Peyer's patch (tissue), 4 donors: ENCODE results near the gene SLC25A40. TPM values are rescaled to one million over a fixed set of nuclear protein-coding genes. Genes with fewer than 3 reads are reported as not detected.

Source experiments
- DNase-seq, 3 donors: peaks; one replicate each; pipeline ENCODE4 v3.0.0-alpha.2; 2017 to 2019
- H3K27ac ChIP-seq, 4 donors: fragments of 200-600 bp; sonication (generic); one replicate each; pipeline ENCODE4 v1.5.1; 2016 to 2019
- H3K27me3 ChIP-seq, 2 donors: fragments of 200-600 bp; sonication (generic); one replicate each; pipeline ENCODE4 v1.5.1; 2019
- H3K36me3 ChIP-seq, 3 donors: fragments of 200-600 bp; sonication (generic); one replicate each; pipeline ENCODE4 v1.5.1; 2016 to 2019
- H3K4me1 ChIP-seq, 4 donors: fragments of 200-600 bp; sonication (generic); one replicate each; pipeline ENCODE4 v1.5.1; 2016 to 2019
- H3K4me3 ChIP-seq, 4 donors: fragments of 200-600 bp; sonication (generic); 1 replicate in 3 of 4; 2 replicates in 1 of 4; pipeline ENCODE4 v1.5.1; 2016 to 2019; ENCODE audit warnings: mild to moderate bottlenecking in 1 of 4
- H3K9me3 ChIP-seq, 4 donors: fragments of 200-600 bp; sonication (generic); one replicate each; pipeline ENCODE4 v1.5.1; 2016 to 2019; ENCODE audit warnings: mild to moderate bottlenecking in 1 of 4
- CTCF ChIP-seq, 6 experiments: fragments of 450-650 bp in 4 of 6; fragments of 200-600 bp in 2 of 6; sonication (generic) in 1 of 6; IDR thresholded peaks; one replicate each; pipeline ENCODE4 v1.5.1; 2017 to 2019; ENCODE audit warnings: antibody characterized with exemption in 6 of 6, mild to moderate bottlenecking in 3 of 6, moderate library complexity in 1 of 6
- POLR2A ChIP-seq, 2 donors: fragments of 450-650 bp; IDR thresholded peaks; one replicate each; pipeline ENCODE4 v1.5.1; 2017; ENCODE audit warnings: antibody characterized with exemption in 2 of 2, mild to moderate bottlenecking in 2 of 2, moderate library complexity in 2 of 2
- total RNA-seq, 4 donors: library from RNA; depleted of rRNA; stranded (reverse); fragments of >200 nt; gene quantifications; one replicate each; pipeline ENCODE4 v1.1.0, GENCODE V29; 2016

SLC25A40 gene
- total RNA-seq, 4 donors from 2014 or later: 17.8 to 23.9 (median 20.7) TPM

GRCh38 chr7:87810726-87811125, 65.4 kb downstream of the SLC25A40 start:
- no peaks in the 10 kb centered on the region for H3K9me3 ChIP-seq
- no peaks in the 10 kb centered on the region for H3K36me3 ChIP-seq
- no peak for DNase-seq
- no peak for TF ChIP-seq CTCF (IDR thresholded peaks at IDR 0.05)
- TF ChIP-seq POLR2A (IDR thresholded peaks at IDR 0.05): no peak
- no peak overlapping the region for H3K4me3 ChIP-seq
- H3K4me1 ChIP-seq: no peaks in the 10 kb centered on the region
- H3K27me3 ChIP-seq: no peaks in the 10 kb centered on the region
- H3K27ac ChIP-seq: no peak overlapping the region

GRCh38 chr7:87810130-87810529, 66.0 kb downstream of the SLC25A40 start:
- Histone ChIP-seq H3K36me3 (no peaks in the 10 kb centered on the region), H3K27ac (no peak overlapping the region), H3K9me3 (no peaks in the 10 kb centered on the region), H3K4me3 (no peak overlapping the region), H3K27me3 (no peaks in the 10 kb centered on the region), H3K4me1 (no peaks in the 10 kb centered on the region)
- DNase-seq: no peak
- no peak for TF ChIP-seq POLR2A (IDR thresholded peaks at IDR 0.05)

GRCh38 chr7:87806150-87806549, 70.0 kb downstream of the SLC25A40 start:
- no peak for DNase-seq
- H3K4me3 ChIP-seq: no peak overlapping the region
- no peaks in the 10 kb centered on the region for H3K9me3 ChIP-seq
- H3K36me3 ChIP-seq: no peaks in the 10 kb centered on the region
- TF ChIP-seq POLR2A (IDR thresholded peaks at IDR 0.05) (no peak), CTCF (IDR thresholded peaks at IDR 0.05) (no peak)
- H3K27ac ChIP-seq: no peak overlapping the region
- no peaks in the 10 kb centered on the region for H3K4me1 ChIP-seq
- no peaks in the 10 kb centered on the region for H3K27me3 ChIP-seq

- no peak overlapping the region for H3K27ac ChIP-seq
- no peaks in the 10 kb centered on the region for H3K27me3 ChIP-seq
- TF ChIP-seq CTCF (IDR thresholded peaks at IDR 0.05): peak in 5 of 6 experiments; percentile 24 to 78 (median 69)
- TF ChIP-seq POLR2A (IDR thresholded peaks at IDR 0.05): no peak
- H3K4me3 ChIP-seq: no peak overlapping the region
- H3K36me3 ChIP-seq: no peaks in the 10 kb centered on the region
- no peaks in the 10 kb centered on the region for H3K9me3 ChIP-seq
- no peak for DNase-seq
- no peaks in the 10 kb centered on the region for H3K4me1 ChIP-seq
These were observed 78.3 kb downstream of the SLC25A40 start for GRCh38 chr7:87797798-87798403.

DNA sequence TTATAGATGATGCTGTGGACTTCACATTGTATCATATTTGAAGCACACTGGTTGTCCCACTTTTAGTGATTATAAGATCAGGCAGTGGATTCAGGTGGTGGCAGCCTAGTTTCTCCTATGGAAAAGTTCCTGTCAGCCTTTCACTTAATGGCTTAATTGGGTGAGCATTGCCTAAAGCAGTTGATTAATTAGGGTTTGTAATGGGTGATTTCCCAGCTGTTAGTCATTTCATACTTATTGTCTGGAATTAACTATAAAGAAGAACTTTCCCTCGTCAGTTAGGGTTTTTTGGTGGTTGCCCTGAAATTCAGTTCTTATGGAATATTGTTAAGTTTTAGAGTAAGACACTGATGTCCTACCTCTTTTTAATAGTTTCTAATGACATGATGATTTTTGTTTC, 78.8 kb downstream of the SLC25A40 start:
- no peak overlapping the region for H3K4me3 ChIP-seq
- H3K9me3 ChIP-seq: no peaks in the 10 kb centered on the region
- H3K27ac ChIP-seq: no peak overlapping the region
- no peaks in the 10 kb centered on the region for H3K36me3 ChIP-seq
- TF ChIP-seq POLR2A (IDR thresholded peaks at IDR 0.05) (no peak), CTCF (IDR thresholded peaks at IDR 0.05) (no peak)
- no peaks in the 10 kb centered on the region for H3K4me1 ChIP-seq
- no peak for DNase-seq
- H3K27me3 ChIP-seq: no peaks in the 10 kb centered on the region

- Histone ChIP-seq H3K27me3 (no peaks in the 10 kb centered on the region), H3K9me3 (no peaks in the 10 kb centered on the region), H3K4me3 (no peak overlapping the region), H3K36me3 (no peaks in the 10 kb centered on the region), H3K4me1 (no peaks in the 10 kb centered on the region), H3K27ac (no peak overlapping the region)
- TF ChIP-seq POLR2A (IDR thresholded peaks at IDR 0.05) (no peak), CTCF (IDR thresholded peaks at IDR 0.05) (no peak)
- no peak for DNase-seq
These were observed 90.7 kb downstream of the SLC25A40 start for GRCh38 chr7:87785368-87785995.
